HepG2 (cell line): ENCODE results near the gene HIF1AN.
A peak's percentile ranks its signal among the peaks of the same experiment; 100 is the strongest.

Experiments used
- CTCF ChIP-seq: sonication (generic); formaldehyde crosslinking; IDR thresholded peaks from 2 replicates; pipeline ENCODE4 v1.5.0; 2020; ENCODE audit warnings: mild to moderate bottlenecking, missing genetic modification reagents, moderate library complexity
- FOXK2 ChIP-seq: fragments of 450-650 bp; IDR thresholded peaks from 2 replicates; pipeline ENCODE4 v1.6.1; 2016
- MAFG ChIP-seq: sonication (generic); formaldehyde crosslinking; IDR thresholded peaks from 2 replicates; pipeline ENCODE4 v1.5.1; 2020; ENCODE audit warnings: mild to moderate bottlenecking, missing genetic modification reagents
- ONECUT2 ChIP-seq: sonication (generic); formaldehyde crosslinking; IDR thresholded peaks from 2 replicates; pipeline ENCODE4 v1.4.0; 2020; ENCODE audit warnings: missing genetic modification reagents
- SRF ChIP-seq: IDR thresholded peaks from 2 replicates; pipeline ENCODE4 v1.6.1; 2011; ENCODE audit warnings: mild to moderate bottlenecking, low read depth, low read length, moderate library complexity
- TARDBP ChIP-seq: sonication (generic); formaldehyde crosslinking; IDR thresholded peaks from 2 replicates; pipeline ENCODE4 v1.8.0; 2022; ENCODE audit warnings: mild to moderate bottlenecking, missing genetic modification reagents
- ZFP41 ChIP-seq: sonication (generic); formaldehyde crosslinking; IDR thresholded peaks from 2 replicates; pipeline ENCODE4 v1.4.0; 2020; ENCODE audit warnings: mild to moderate bottlenecking, missing genetic modification reagents, borderline replicate concordance
- ZNF121 ChIP-seq: sonication (generic); formaldehyde crosslinking; IDR thresholded peaks from 2 replicates; pipeline ENCODE4 v1.5.0; 2020; ENCODE audit warnings: mild to moderate bottlenecking, missing genetic modification reagents
- ZNF790 ChIP-seq: sonication (generic); formaldehyde crosslinking; IDR thresholded peaks from 2 replicates; pipeline ENCODE4 v1.8.0; 2022; ENCODE audit warnings: missing genetic modification reagents, mild to moderate bottlenecking, borderline replicate concordance
- TF ChIP-seq, protein P1 (sequence below): sonication (generic); formaldehyde crosslinking; IDR thresholded peaks from 2 replicates; pipeline ENCODE4 v1.4.0; 2020; ENCODE audit warnings: mild to moderate bottlenecking, missing genetic modification reagents, borderline replicate concordance
- TF ChIP-seq, protein P2 (sequence below): sonication (generic); formaldehyde crosslinking; IDR thresholded peaks from 2 replicates; pipeline ENCODE4 v1.4.0; 2020; ENCODE audit warnings: missing genetic modification reagents
- TF ChIP-seq, protein P3 (sequence below): sonication (generic); formaldehyde crosslinking; IDR thresholded peaks from 2 replicates; pipeline ENCODE4 v1.4.0; 2020; ENCODE audit warnings: missing genetic modification reagents, mild to moderate bottlenecking, borderline replicate concordance

DNA sequence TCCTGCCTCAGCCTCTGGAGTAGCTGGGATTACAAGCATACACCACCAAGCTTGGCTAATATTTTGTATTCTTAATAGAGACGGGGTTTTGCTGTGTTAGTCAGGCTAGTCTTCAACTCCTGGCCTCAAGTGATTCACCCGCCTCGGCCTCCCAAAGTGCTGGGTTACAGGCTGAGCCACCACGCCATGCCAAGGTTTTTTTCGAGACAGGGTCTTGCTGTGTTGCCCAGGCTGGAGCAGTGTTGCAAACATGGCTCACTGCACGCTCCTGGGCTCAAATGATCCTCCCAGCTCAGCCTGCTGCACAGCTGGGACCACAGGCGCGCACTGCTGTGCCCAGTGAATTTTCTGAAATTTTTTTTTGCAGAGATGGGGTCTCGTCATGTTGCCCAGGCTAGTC is 12.8 kb upstream of the HIF1AN start:
- TF ChIP-seq ZNF121 (CRISPR knock-in tag) (peak; percentile 76; the same call in 1 of the 2 replicates), SRF (no peak), FOXK2 (no peak), MAFG (CRISPR knock-in tag) (no peak), ZFP41 (CRISPR knock-in tag) (no peak), ONECUT2 (CRISPR knock-in tag) (no peak), ZNF790 (no peak), CTCF (no peak), TARDBP (CRISPR knock-in tag) (no peak)
- TF ChIP-seq, protein P1, sequence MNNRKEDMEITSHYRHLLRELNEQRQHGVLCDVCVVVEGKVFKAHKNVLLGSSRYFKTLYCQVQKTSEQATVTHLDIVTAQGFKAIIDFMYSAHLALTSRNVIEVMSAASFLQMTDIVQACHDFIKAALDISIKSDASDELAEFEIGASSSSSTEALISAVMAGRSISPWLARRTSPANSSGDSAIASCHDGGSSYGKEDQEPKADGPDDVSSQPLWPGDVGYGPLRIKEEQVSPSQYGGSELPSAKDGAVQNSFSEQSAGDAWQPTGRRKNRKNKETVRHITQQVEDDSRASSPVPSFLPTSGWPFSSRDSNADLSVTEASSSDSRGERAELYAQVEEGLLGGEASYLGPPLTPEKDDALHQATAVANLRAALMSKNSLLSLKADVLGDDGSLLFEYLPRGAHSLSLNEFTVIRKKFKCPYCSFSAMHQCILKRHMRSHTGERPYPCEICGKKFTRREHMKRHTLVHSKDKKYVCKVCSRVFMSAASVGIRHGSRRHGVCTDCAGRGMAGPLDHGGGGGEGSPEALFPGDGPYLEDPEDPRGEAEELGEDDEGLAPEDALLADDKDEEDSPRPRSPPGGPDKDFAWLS (CRISPR knock-in tag) = no peak
- TF ChIP-seq, protein P2, sequence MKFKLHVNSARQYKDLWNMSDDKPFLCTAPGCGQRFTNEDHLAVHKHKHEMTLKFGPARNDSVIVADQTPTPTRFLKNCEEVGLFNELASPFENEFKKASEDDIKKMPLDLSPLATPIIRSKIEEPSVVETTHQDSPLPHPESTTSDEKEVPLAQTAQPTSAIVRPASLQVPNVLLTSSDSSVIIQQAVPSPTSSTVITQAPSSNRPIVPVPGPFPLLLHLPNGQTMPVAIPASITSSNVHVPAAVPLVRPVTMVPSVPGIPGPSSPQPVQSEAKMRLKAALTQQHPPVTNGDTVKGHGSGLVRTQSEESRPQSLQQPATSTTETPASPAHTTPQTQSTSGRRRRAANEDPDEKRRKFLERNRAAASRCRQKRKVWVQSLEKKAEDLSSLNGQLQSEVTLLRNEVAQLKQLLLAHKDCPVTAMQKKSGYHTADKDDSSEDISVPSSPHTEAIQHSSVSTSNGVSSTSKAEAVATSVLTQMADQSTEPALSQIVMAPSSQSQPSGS = no peak
- TF ChIP-seq, protein P3, sequence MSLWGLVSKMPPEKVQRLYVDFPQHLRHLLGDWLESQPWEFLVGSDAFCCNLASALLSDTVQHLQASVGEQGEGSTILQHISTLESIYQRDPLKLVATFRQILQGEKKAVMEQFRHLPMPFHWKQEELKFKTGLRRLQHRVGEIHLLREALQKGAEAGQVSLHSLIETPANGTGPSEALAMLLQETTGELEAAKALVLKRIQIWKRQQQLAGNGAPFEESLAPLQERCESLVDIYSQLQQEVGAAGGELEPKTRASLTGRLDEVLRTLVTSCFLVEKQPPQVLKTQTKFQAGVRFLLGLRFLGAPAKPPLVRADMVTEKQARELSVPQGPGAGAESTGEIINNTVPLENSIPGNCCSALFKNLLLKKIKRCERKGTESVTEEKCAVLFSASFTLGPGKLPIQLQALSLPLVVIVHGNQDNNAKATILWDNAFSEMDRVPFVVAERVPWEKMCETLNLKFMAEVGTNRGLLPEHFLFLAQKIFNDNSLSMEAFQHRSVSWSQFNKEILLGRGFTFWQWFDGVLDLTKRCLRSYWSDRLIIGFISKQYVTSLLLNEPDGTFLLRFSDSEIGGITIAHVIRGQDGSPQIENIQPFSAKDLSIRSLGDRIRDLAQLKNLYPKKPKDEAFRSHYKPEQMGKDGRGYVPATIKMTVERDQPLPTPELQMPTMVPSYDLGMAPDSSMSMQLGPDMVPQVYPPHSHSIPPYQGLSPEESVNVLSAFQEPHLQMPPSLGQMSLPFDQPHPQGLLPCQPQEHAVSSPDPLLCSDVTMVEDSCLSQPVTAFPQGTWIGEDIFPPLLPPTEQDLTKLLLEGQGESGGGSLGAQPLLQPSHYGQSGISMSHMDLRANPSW = no peak
